CD14-positive monocyte (primary cell): ENCODE results near the gene SIX6. TPM values are rescaled to one million over a fixed set of nuclear protein-coding genes. Genes with fewer than 3 reads are reported as not detected.

Experiments used
- DNase-seq, 3 donors: peaks; one replicate each; pipeline ENCODE4 v3.0.0-alpha.2; 2011 to 2022
- H2AFZ ChIP-seq: 2 replicates; pipeline ENCODE4 v1.6.0; 2012; ENCODE audit warnings: mild to moderate bottlenecking, low read depth, low read length, inconsistent platforms; ENCODE audit not compliant: insufficient read depth, poor library complexity, severe bottlenecking
- H3K27ac ChIP-seq, 2 donors: 1 replicate in 1 of 2; 2 replicates in 1 of 2; pipeline ENCODE4 v1.5.1; 2012 to 2013; ENCODE audit warnings: low read length in 2 of 2, control low read depth in 1 of 2, inconsistent platforms in 1 of 2, low read depth in 1 of 2, mild to moderate bottlenecking in 1 of 2
- H3K27me3 ChIP-seq, 2 donors: one replicate each; pipeline versions ENCODE4 v1.6.0 to v1.6.1; 2011 to 2013; ENCODE audit warnings: low read length in 2 of 2; ENCODE audit not compliant: control insufficient read depth in 2 of 2, insufficient read depth in 2 of 2
- H3K36me3 ChIP-seq, 2 donors: replicated peaks in 1 of 2; 1 replicate in 1 of 2; 2 replicates in 1 of 2; pipeline versions ENCODE4 v1.5.1 to v1.6.1; 2012 to 2013; ENCODE audit warnings: low read length in 2 of 2, control low read depth in 1 of 2, inconsistent platforms in 1 of 2, mild to moderate bottlenecking in 1 of 2; ENCODE audit not compliant: insufficient read depth in 2 of 2, control insufficient read depth in 1 of 2
- H3K4me1 ChIP-seq, 2 donors: 1 replicate in 1 of 2; 2 replicates in 1 of 2; pipeline versions ENCODE4 v1.5.1 to v1.6.1; 2012 to 2013; ENCODE audit warnings: low read length in 2 of 2, control low read depth in 1 of 2, inconsistent platforms in 1 of 2, mild to moderate bottlenecking in 1 of 2, moderate library complexity in 1 of 2; ENCODE audit not compliant: insufficient read depth in 2 of 2, control insufficient read depth in 1 of 2
- H3K4me2 ChIP-seq: replicated peaks from 2 replicates; pipeline ENCODE3; 2012; ENCODE audit warnings: low read length, moderate library complexity, mild to moderate bottlenecking; ENCODE audit not compliant: poor library complexity, severe bottlenecking; ENCODE audit errors: extremely low read depth
- H3K4me3 ChIP-seq, 3 experiments: fragments of 200-600 bp in 1 of 3; sonication (generic) in 1 of 3; replicated peaks in 1 of 3; 1 replicate in 2 of 3; 2 replicates in 1 of 3; pipeline ENCODE4 v1.5.1; 2011 to 2013; ENCODE audit warnings: low read length in 3 of 3, mild to moderate bottlenecking in 3 of 3, control low read depth in 2 of 3, low read depth in 2 of 3, inconsistent platforms in 1 of 3, moderate library complexity in 1 of 3
- H3K79me2 ChIP-seq: 2 replicates; pipeline ENCODE4 v1.6.0; 2012; ENCODE audit warnings: mild to moderate bottlenecking, control low read depth, inconsistent platforms, low read length, moderate library complexity; ENCODE audit not compliant: insufficient read depth
- H3K9ac ChIP-seq: 2 replicates; pipeline ENCODE4 v1.6.0; 2017; ENCODE audit warnings: low read length, mild to moderate bottlenecking; ENCODE audit not compliant: insufficient read depth, poor library complexity, severe bottlenecking
- H3K9me3 ChIP-seq, 2 donors: replicated peaks in 1 of 2; 1 replicate in 1 of 2; 2 replicates in 1 of 2; pipeline versions ENCODE4 v1.5.1 to v1.6.1; 2012 to 2013; ENCODE audit warnings: low read length in 2 of 2, control low read depth in 1 of 2; ENCODE audit not compliant: control insufficient read depth in 1 of 2, insufficient read depth in 1 of 2
- H4K20me1 ChIP-seq: 2 replicates; pipeline ENCODE4 v1.6.0; 2012; ENCODE audit warnings: mild to moderate bottlenecking, low read length, control low read depth, moderate library complexity; ENCODE audit not compliant: insufficient read depth
- H3K27ac Mint-ChIP-seq, 7 donors: one replicate each; pipeline ENCODE4 v1.8.0; 2020; ENCODE audit warnings: mild to moderate bottlenecking in 7 of 7, mixed read lengths in 7 of 7, moderate library complexity in 6 of 7, inconsistent platforms in 2 of 7
- H3K27me3 Mint-ChIP-seq, 3 donors: one replicate each; pipeline ENCODE4 v1.8.0; 2021 to 2022; ENCODE audit warnings: low read depth in 3 of 3, mild to moderate bottlenecking in 3 of 3, mixed read lengths in 3 of 3, moderate library complexity in 3 of 3, inconsistent platforms in 1 of 3
- H3K36me3 Mint-ChIP-seq, 2 donors: one replicate each; pipeline ENCODE4 v1.8.0; 2020; ENCODE audit warnings: mixed read lengths in 2 of 2, inconsistent platforms in 1 of 2, mild to moderate bottlenecking in 1 of 2
- H3K4me1 Mint-ChIP-seq: one replicate; pipeline ENCODE4 v1.8.0; 2020; ENCODE audit warnings: mild to moderate bottlenecking, mixed read lengths
- H3K4me3 Mint-ChIP-seq, 2 donors: one replicate each; pipeline ENCODE4 v1.8.0; 2020; ENCODE audit warnings: mild to moderate bottlenecking in 2 of 2, mixed read lengths in 2 of 2, moderate library complexity in 1 of 2
- H3K9me3 Mint-ChIP-seq, 7 donors: one replicate each; pipeline ENCODE4 v1.8.0; 2020 to 2022; ENCODE audit warnings: mixed read lengths in 7 of 7, mild to moderate bottlenecking in 6 of 7, moderate library complexity in 6 of 7, inconsistent platforms in 2 of 7
- CTCF ChIP-seq: fragments of 200-600 bp; IDR thresholded peaks from one replicate; pipeline ENCODE4 v1.8.0; 2022; ENCODE audit warnings: antibody characterized with exemption, mild to moderate bottlenecking
- whole genome bisulfite sequencing: methylation state at CpG from one replicate; pipeline ENCODE4 v1.1.5; 2013; ENCODE audit warnings: missing lambda C conversion rate; ENCODE audit not compliant: insufficient coverage; 5-methylcytosine and 5-hydroxymethylcytosine counted together
- intact Hi-C, 2 donors: fragments of 100-400 bp; cut with micrococcal nuclease; formaldehyde crosslinking; loops; one replicate each; pipeline versions ENCODE4 v1.15.0 to v1.15.1; 2023
- polyA plus RNA-seq, 3 donors: library from polyadenylated mRNA; depleted of rRNA in 1 of 3; unstranded in 2 of 3; stranded (reverse) in 1 of 3; fragments of 300-500 nt in 2 of 3; fragments of >200 nt in 1 of 3; fragmentation: Illumina TruSeq in 2 of 3; gene quantifications; 1 replicate in 2 of 3; 2 replicates in 1 of 3; pipeline ENCODE4 v1.2.3, GENCODE V29; 2012 to 2021

The SIX6 gene
- polyA plus RNA-seq, 3 donors: not detected

DNA sequence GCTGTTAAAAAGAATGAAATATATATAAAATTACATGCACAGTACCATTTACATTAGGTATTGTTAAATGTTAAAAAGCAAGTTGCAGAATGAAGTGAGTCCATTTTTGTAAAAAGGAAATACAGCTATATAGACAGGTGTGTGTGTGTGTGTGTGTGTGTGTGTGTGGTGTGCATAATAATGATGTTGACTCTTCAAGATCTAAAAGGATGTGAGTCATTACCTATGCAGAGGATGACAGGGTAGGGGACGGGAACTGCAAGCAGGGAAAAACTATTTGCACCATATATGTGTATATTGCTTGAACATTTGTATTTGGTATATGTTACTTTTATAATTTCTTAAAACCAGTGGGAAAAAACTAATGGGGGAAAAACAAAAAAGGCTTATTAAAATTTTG lies 26.2 kb upstream of the SIX6 start:
- no peak overlapping the region for H3K4me3 ChIP-seq

DNA sequence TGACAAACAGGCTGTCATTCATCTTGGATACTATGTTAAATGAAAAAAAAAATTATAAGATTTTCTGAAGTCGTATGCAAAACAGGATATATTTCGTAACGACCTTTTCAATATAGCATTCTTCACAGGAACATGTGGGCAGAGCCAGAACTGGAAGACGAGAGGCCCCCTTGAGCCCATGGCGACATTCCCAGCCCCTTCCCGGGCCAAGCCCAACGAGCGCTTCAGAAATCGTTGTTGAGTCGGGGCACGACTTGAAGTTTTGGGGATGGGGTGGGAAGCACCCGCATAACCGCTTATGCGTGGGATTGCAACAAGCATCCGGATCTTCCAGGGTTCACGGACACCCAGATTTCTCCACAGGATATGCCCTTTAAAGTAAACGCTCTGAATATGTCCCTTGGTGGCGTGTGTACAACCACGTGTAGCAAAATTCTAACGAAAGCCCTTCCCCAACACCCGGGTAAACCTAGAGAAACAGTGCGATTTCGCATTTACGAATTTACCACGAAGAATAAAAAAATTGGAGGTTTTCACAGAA lies 23.8 kb upstream of the SIX6 start:
- H3K4me2 ChIP-seq: no peak overlapping the region
- Mint-ChIP-seq H3K27me3 (peaks cover 19 to 36% (median 24%) of the 10 kb centered on the region in 3 donors), H3K4me3 (peak overlapping the region in 1 of 2 donors; percentile 39), H3K4me1 (peaks cover 2% of the 10 kb centered on the region), H3K36me3 (no peaks in the 10 kb centered on the region), H3K27ac (no peak overlapping the region), H3K9me3 (peaks cover 0 to 14% (median 8%) of the 10 kb centered on the region in 7 donors)
- no peaks in the 10 kb centered on the region for H3K79me2 ChIP-seq
- H3K4me1 ChIP-seq: no peaks in the 10 kb centered on the region
- no peak overlapping the region for H3K27ac ChIP-seq
- H3K36me3 ChIP-seq: no peaks in the 10 kb centered on the region
- H3K27me3 ChIP-seq: peaks cover 48 to 69% of the 10 kb centered on the region in 2 donors
- no peak for DNase-seq
- peaks cover 0 to 13% of the 10 kb centered on the region in 2 donors for H3K9me3 ChIP-seq
- WGBS: 4% methylated on average over 22 of the region's 25 CpGs
- intact Hi-C loops: no loop called here
- no peak overlapping the region for H3K4me3 ChIP-seq
- no peak overlapping the region for H2AFZ ChIP-seq
- H4K20me1 ChIP-seq: no peaks in the 10 kb centered on the region
- TF ChIP-seq CTCF: no peak
- H3K9ac ChIP-seq: no peak overlapping the region

More for the DNA sequence above, 26.2 kb upstream of the SIX6 start:
- H2AFZ ChIP-seq: no peak overlapping the region
- peaks cover 2% of the 10 kb centered on the region for H3K4me1 Mint-ChIP-seq
- H3K27ac Mint-ChIP-seq: no peak overlapping the region
- peaks cover 0 to 13% of the 10 kb centered on the region in 2 donors for H3K9me3 ChIP-seq
- no peak for TF ChIP-seq CTCF
- peaks cover 0 to 17% (median 9%) of the 10 kb centered on the region in 7 donors for H3K9me3 Mint-ChIP-seq
- no peaks in the 10 kb centered on the region for H3K4me1 ChIP-seq
- WGBS: no CpG with 5 or more reads among the region's 1 CpG
- no peak overlapping the region for H3K9ac ChIP-seq
- H3K79me2 ChIP-seq: no peaks in the 10 kb centered on the region
- H3K27me3 ChIP-seq: peaks cover 37 to 48% of the 10 kb centered on the region in 2 donors
- no peaks in the 10 kb centered on the region for H4K20me1 ChIP-seq
- peaks cover 20 to 42% (median 25%) of the 10 kb centered on the region in 3 donors for H3K27me3 Mint-ChIP-seq
- no peaks in the 10 kb centered on the region for H3K36me3 ChIP-seq
- no peaks in the 10 kb centered on the region for H3K36me3 Mint-ChIP-seq
- intact Hi-C loops: no loop called here
- H3K4me3 Mint-ChIP-seq: peak overlapping the region in 1 of 2 donors; percentile 51
- H3K27ac ChIP-seq: no peak overlapping the region
- no peak for DNase-seq
- H3K4me2 ChIP-seq: no peak overlapping the region
